22Rv1 (cell line): ENCODE measurements around the gene SLC39A9.

Experiments used
- ZFX ChIP-seq: fragments of 450-650 bp; IDR thresholded peaks from 2 replicates; pipeline ENCODE4 v1.6.1; 2017; ENCODE audit warnings: antibody characterized with exemption, borderline replicate concordance
- TF ChIP-seq, protein P1 (sequence below): fragments of 450-650 bp; IDR thresholded peaks from 2 replicates; pipeline ENCODE4 v1.5.1; 2017; ENCODE audit warnings: mild to moderate bottlenecking

DNA sequence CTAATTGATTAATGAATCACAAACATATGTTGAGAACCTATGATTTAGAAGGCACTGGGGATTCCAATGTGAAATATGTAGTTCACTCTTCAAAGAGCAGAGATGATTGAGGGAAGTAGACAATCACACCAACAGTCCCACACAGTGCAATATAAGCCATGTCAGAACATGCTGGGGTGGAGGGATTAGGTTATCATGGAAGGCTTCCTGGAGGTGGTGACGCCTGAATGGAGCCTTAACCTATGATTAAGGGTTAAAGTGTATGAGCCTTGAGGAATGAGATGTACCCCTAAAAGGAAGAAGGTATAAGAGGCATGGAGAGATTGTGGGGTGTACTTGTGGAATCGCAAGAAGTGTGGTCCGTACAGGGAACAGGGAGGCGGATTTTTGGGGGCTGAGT is 31.7 kb upstream of the SLC39A9 start:
- TF ChIP-seq, protein P1, sequence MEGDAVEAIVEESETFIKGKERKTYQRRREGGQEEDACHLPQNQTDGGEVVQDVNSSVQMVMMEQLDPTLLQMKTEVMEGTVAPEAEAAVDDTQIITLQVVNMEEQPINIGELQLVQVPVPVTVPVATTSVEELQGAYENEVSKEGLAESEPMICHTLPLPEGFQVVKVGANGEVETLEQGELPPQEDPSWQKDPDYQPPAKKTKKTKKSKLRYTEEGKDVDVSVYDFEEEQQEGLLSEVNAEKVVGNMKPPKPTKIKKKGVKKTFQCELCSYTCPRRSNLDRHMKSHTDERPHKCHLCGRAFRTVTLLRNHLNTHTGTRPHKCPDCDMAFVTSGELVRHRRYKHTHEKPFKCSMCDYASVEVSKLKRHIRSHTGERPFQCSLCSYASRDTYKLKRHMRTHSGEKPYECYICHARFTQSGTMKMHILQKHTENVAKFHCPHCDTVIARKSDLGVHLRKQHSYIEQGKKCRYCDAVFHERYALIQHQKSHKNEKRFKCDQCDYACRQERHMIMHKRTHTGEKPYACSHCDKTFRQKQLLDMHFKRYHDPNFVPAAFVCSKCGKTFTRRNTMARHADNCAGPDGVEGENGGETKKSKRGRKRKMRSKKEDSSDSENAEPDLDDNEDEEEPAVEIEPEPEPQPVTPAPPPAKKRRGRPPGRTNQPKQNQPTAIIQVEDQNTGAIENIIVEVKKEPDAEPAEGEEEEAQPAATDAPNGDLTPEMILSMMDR = no peak
- no peak for TF ChIP-seq ZFX
